A549 treated with Mapracorat at 1 μM for 4 hours (cell line): Measurements from ENCODE around the gene PXN. TPM values are rescaled to one million over a fixed set of nuclear protein-coding genes. Genes with fewer than 3 reads are reported as not detected.

Source experiments
- total RNA-seq: library from RNA; stranded (reverse); fragments of 200-300 nt; extraction: Qiagen RNA extraction; gene quantifications from 5 replicates; pipeline ENCODE4 v1.2.3, GENCODE V29; 2022

Gene PXN
- 189 to 221 TPM (median 211 TPM) in 5 replicates for total RNA-seq

DNA sequence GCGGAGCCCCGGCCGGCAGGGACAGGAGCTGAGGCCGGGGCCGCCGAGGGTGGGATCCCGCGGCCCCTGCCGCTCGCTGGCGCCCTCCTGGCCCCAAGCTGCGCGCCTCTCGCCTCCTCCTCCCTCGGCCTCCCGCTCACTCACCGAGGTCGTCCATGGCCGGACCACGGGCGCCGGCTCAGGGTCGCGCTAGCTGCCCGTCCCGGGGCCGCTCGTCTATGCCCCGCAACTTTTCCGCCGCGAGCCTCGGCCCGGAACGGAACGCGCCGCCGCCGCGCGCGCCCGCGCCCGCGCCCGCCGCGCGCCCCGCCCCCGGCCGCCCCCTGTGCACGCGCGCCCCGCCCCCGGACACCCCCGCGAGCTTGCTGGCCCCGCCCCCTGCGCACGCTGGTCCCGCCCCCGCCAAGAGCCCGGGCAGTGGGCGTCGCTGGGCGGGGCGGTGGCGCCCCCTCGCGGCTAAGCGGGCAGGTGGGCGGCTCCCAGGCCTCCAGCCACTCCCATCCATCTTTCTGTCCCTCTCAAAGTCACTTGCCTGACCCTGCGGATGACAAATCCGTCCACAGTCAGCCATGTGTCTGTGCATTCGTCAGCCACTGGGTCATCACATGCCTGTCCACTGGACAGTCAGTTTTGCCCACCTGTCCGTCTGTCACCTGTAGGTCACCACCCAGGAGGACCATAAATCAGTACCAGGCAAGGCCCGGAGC is at the start of gene PXN:
PXN (minus strand) TSS at position 258 of the 707 bp plus-strand sequence; CDS start at position 157, 101 bp downstream.

DNA sequence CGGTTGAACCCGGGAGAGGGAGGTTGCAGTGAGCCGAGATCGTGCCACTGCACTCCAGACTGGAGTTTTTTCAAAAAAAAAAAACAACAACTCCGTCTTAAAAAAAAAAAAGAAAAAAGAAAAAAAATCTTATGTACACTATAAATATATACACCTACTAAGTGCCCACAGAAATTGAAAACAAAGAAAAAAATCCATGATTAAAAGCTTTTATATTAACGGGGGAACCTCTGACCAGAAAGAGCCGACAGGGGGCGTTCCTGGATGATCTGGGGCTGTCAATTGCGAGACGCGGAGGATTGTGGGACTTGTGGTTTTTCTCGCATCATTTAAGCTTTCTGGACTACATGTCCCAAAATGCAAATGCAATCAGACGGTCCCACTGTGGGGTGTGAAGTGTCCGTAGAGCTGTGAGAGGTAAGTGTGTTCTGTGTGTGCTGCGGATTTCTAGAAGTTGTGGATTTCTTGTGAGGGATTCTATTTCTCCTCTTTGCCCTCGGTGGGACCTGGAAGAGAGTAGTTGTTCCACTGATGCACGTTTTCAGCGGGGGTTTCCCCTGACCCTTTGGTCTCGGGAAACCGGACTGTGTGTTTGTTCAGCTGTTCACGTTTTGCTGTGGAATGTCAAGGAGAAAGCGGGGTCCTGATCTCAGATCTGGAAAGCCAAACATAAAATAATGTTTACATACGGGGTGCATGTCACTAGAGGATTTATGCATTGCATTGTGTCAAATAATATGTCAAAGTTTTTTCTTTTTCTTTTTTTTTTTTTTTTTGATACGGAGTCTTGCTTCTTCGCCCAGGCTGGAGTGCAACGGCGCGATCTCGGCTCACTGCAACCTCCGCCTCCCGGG is 36.7 kb upstream of the PXN start, which contains the start of gene SIRT4:
SIRT4 (plus strand) TSS at position 360 of the 854 bp plus-strand sequence. CDS start 1,241 bp downstream, outside the sequence.

DNA sequence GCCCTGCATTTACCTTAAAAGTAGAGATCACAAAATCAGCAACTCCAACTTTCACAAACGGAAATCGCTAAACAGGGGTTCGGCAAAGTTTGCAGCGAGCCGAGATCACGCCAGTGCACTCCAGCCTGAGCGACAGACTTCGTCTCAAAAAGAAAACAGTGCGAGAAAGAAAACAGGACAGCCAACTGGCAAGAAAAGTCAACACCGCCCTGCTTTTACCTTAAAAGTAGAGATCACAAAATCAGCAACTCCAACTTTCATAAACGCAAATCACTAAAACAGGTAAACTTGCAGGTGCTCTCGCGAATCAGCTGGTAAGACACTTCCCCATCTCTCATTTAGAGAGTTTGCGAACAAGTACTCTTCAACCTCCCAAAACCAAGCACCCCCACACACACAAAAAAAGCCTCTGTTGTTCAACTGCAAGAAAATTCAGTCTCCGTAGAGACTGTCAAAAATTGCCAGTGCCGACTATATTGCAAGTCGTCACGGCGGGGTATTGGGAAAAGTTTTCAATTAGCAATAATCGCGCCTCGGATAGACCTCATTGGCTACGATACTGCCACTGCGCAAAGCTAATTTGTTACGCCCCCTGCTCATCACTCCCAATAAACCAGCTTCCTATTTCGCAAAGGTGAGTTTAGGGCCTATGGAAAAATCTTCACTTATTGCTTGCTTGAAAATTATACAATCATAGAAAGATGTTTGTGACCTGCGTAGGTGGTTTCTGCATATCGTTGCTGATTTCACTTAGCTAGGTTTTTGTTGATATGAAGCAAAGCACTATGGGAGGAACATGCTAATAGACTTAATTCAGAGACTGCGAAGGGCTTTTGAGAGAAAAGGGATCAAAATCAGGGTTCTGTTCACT is 27.4 kb upstream of the PXN start, which contains the start of gene RNU4-1:
RNU4-1 (minus strand) TSS at position 577 of the 871 bp plus-strand sequence.

DNA sequence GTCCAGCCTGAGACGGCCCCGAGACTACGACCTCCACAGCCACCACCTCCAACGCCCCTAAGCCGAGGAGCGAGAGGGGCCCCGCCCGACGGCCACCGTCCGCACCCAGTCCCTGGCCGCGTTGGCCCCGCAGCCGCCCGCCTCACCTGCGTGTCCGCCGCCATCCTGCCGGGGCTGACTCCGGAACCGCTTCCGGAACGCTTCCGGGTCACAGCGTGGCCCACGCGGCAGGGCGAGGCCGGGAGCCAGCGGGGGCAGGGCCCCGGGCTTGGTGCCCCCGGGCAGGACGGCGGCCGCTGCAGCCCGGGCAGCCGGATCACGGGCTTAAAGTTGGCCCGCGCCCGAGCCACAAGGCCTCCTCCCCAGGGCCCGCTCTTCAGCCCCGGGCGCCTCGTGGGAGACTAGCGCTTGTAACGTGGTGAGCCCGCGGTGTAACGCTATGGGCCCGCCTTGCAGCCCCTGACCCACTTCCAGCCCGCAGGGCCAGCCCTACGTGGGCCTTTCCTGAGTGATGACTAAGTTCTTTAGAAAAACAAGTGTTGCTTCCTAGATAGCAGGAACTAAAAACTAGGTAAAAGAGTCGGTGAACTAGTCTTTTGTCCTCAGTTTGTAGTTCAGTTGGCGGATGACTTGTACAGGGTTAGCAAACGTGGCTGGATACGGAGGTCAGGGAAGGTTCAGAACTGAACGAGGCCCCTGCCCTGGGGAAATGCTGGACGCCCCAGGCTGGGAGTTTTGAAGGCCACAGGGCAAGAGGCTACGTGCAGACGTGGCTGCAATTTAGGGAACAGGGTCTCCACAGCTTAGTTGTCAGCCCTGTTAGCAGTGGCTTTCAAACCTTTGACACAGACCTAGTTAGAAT is 70.8 kb downstream of the PXN start, which contains the start of gene GCN1:
GCN1 (minus strand) TSS at position 182 of the 862 bp plus-strand sequence; CDS start at position 164, 18 bp downstream.

Other genes with a start within 250 kb of the PXN start
- gene RAB35, start 149.0 kb downstream of the PXN start, total RNA-seq, result 65.1 to 86.4 TPM (median 82.1 TPM) in 5 replicates
- gene GCN1, start 71.0 kb downstream of the PXN start, total RNA-seq, result 46.0 to 55.1 TPM (median 53.9 TPM) in 5 replicates
- 3,378 to 3,595 TPM (median 3,488 TPM) in 5 replicates for gene RPLP0, start 64.6 kb downstream of the PXN start, total RNA-seq
- gene RNU4-2, start 26.2 kb upstream of the PXN start, total RNA-seq, result not detected in 5 replicates
- gene RNU4-1, start 27.5 kb upstream of the PXN start, total RNA-seq, result not detected in 5 replicates
- gene SIRT4, start 36.6 kb upstream of the PXN start, total RNA-seq, result 0.59 to 0.92 TPM (median 0.64 TPM) in 5 replicates
- not detected in 5 replicates for gene PLA2G1B, start 62.0 kb upstream of the PXN start, total RNA-seq
- 0.89 to 1.8 TPM (median 1.4 TPM) in 5 replicates for gene MSI1, start 103.4 kb upstream of the PXN start, total RNA-seq
- gene COX6A1, start 172.4 kb upstream of the PXN start, total RNA-seq, result 758 to 876 TPM (median 847 TPM) in 5 replicates
- 73.8 to 79.7 TPM (median 75.5 TPM) in 5 replicates for gene TRIAP1, start 180.7 kb upstream of the PXN start, total RNA-seq
- gene GATC, start 180.7 kb upstream of the PXN start, total RNA-seq, result 20.0 to 26.4 TPM (median 22.3 TPM) in 5 replicates
- 185 to 229 TPM (median 212 TPM) in 5 replicates for gene SRSF9, start 204.0 kb upstream of the PXN start, total RNA-seq
- gene DYNLL1, start 230.4 kb upstream of the PXN start, total RNA-seq, result 544 to 693 TPM (median 587 TPM) in 5 replicates